ENCODE data around the gene EIF4H.

DNA sequence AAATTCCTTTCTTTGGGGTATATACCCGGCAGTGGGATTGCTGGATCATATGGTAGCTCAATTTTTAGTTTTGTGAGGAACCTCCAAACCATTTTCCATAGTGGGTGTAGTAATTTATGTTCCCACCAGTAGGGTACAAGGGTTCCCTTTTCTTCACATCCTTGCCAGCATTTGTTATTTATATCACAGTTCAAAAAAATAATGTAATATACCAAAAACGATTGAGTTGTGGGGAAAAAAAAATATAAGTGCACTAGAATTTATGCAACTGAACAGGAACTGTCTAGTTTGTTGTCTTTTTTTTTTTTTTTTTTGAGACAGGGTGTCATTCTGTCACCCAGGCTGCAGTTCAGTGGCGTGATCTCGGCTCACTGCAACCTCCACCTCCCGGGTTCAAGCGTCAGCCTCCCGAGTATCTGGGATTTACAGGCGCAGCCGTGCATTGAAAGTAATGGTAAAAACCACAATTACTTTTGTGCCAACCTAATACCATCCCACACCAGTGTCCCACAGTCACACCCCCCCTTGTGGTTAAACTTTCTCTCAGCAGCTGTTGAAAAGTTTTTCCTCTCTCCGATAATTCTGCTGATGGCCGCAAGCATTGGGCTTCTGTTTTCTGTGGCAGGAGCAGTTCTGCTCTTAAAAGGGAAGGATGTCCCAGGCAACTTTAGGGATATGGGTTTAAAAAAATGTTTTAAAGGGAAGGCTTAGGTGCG is 28.8 kb downstream of the EIF4H start:
- TF ChIP-seq, protein P1, sequence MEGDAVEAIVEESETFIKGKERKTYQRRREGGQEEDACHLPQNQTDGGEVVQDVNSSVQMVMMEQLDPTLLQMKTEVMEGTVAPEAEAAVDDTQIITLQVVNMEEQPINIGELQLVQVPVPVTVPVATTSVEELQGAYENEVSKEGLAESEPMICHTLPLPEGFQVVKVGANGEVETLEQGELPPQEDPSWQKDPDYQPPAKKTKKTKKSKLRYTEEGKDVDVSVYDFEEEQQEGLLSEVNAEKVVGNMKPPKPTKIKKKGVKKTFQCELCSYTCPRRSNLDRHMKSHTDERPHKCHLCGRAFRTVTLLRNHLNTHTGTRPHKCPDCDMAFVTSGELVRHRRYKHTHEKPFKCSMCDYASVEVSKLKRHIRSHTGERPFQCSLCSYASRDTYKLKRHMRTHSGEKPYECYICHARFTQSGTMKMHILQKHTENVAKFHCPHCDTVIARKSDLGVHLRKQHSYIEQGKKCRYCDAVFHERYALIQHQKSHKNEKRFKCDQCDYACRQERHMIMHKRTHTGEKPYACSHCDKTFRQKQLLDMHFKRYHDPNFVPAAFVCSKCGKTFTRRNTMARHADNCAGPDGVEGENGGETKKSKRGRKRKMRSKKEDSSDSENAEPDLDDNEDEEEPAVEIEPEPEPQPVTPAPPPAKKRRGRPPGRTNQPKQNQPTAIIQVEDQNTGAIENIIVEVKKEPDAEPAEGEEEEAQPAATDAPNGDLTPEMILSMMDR (IDR thresholded peaks at IDR 0.05), result peak in 5 of 6 experiments; percentile 48 to 62 (median 51)
- TF ChIP-seq POLR2A (IDR thresholded peaks at IDR 0.05), result no peak

Measured in Peyer's patch (tissue), 4 donors.